WTC11 (cell line): ENCODE measurements around the gene SMAD2. TPM values are rescaled to one million over a fixed set of nuclear protein-coding genes. Genes with fewer than 3 reads are reported as not detected.

Source experiments
- ATAC-seq: fragments of 200-7000 bp; cut with Tn5 transposase; 2 replicates; pipeline ENCODE4 v1.10.0; 2021; ENCODE audit warnings: mild to moderate bottlenecking, moderate library complexity
- CTCF ChIA-PET: fragments of 300-600 bp; sonication (Branson Sonifier 250); formaldehyde crosslinking; loops from one replicate; lab custom pipeline; 2021; ENCODE audit warnings: antibody characterized with exemption; lab: Charles Lee
- POLR2A ChIA-PET: fragments of 350-600 bp; sonication (Branson Sonifier 250); formaldehyde crosslinking; loops from one replicate; lab custom pipeline; 2021; ENCODE audit warnings: antibody characterized with exemption; lab: Charles Lee
- DNase-seq: peaks from one replicate; pipeline ENCODE4 v3.0.0; 2021; ENCODE audit warnings: low spot score
- H3K27ac Mint-ChIP-seq: 2 replicates; pipeline ENCODE4 v1.8.0; 2021; ENCODE audit warnings: mixed read lengths
- H3K27me3 Mint-ChIP-seq: 2 replicates; pipeline ENCODE4 v1.8.0; 2021; ENCODE audit warnings: low read depth, mild to moderate bottlenecking, moderate library complexity, mixed read lengths
- H3K36me3 Mint-ChIP-seq: 2 replicates; pipeline ENCODE4 v1.8.0; 2021; ENCODE audit warnings: mixed read lengths
- H3K4me1 Mint-ChIP-seq: 2 replicates; pipeline ENCODE4 v1.8.0; 2022; ENCODE audit warnings: mixed read lengths
- H3K4me3 Mint-ChIP-seq: 2 replicates; pipeline ENCODE4 v1.8.0; 2021; ENCODE audit warnings: mild to moderate bottlenecking, moderate library complexity, mixed read lengths
- H3K9me3 Mint-ChIP-seq: 2 replicates; pipeline ENCODE4 v1.8.0; 2021; ENCODE audit warnings: mixed read lengths
- CREM ChIP-seq: sonication (generic); formaldehyde crosslinking; IDR thresholded peaks from 2 replicates; pipeline ENCODE4 v1.8.1; 2022; ENCODE audit warnings: mild to moderate bottlenecking, missing genetic modification reagents, moderate library complexity
- FOXK1 ChIP-seq: sonication (generic); formaldehyde crosslinking; IDR thresholded peaks from 2 replicates; pipeline ENCODE4 v1.8.0; 2022; ENCODE audit warnings: mild to moderate bottlenecking, moderate library complexity, missing genetic modification reagents
- FOXP1 ChIP-seq: sonication (generic); formaldehyde crosslinking; IDR thresholded peaks from 2 replicates; pipeline ENCODE4 v1.8.0; 2022; ENCODE audit warnings: missing genetic modification reagents, mild to moderate bottlenecking, moderate library complexity, borderline replicate concordance
- FOXP4 ChIP-seq: sonication (generic); formaldehyde crosslinking; IDR thresholded peaks from 2 replicates; pipeline ENCODE4 v1.8.0; 2022; ENCODE audit warnings: mild to moderate bottlenecking, missing genetic modification reagents
- GRHL2 ChIP-seq: fragments of 250-450 bp; sonication (Bioruptor Pico); IDR thresholded peaks from 2 replicates; pipeline ENCODE4 v1.8.0; 2022; ENCODE audit warnings: mild to moderate bottlenecking, moderate library complexity; ENCODE audit not compliant: insufficient replicate concordance, severe bottlenecking
- HMGA2 ChIP-seq: fragments of 250-450 bp; sonication (Bioruptor Pico); IDR thresholded peaks from 2 replicates; pipeline ENCODE4 v1.4.0; 2021; ENCODE audit warnings: mild to moderate bottlenecking, moderate library complexity
- JUN ChIP-seq: sonication (generic); formaldehyde crosslinking; IDR thresholded peaks from 2 replicates; pipeline ENCODE4 v1.8.0; 2023; ENCODE audit warnings: mild to moderate bottlenecking, missing genetic modification reagents
- NFE2L1 ChIP-seq: sonication (generic); formaldehyde crosslinking; IDR thresholded peaks from 2 replicates; pipeline ENCODE4 v1.8.1; 2023; ENCODE audit warnings: missing genetic modification reagents
- OVOL2 ChIP-seq: fragments of 250-450 bp; sonication (Bioruptor Pico); IDR thresholded peaks from 2 replicates; pipeline ENCODE4 v1.9.0; 2021; ENCODE audit warnings: mild to moderate bottlenecking, borderline replicate concordance
- PRRX2 ChIP-seq: fragments of 250-450 bp; sonication (Bioruptor Pico); IDR thresholded peaks from 2 replicates; pipeline ENCODE4 v1.8.0; 2021; ENCODE audit warnings: mild to moderate bottlenecking
- ZNF121 ChIP-seq: sonication (generic); formaldehyde crosslinking; IDR thresholded peaks from 2 replicates; pipeline ENCODE4 v1.8.0; 2023; ENCODE audit warnings: missing genetic modification reagents
- ZNF138 ChIP-seq: sonication (generic); formaldehyde crosslinking; conservative IDR thresholded peaks from 2 replicates; pipeline ENCODE4 v1.8.1; 2022; ENCODE audit warnings: mild to moderate bottlenecking, moderate library complexity, missing genetic modification reagents
- ZNF263 ChIP-seq: sonication (generic); formaldehyde crosslinking; IDR thresholded peaks from 2 replicates; pipeline ENCODE4 v1.8.1; 2022; ENCODE audit warnings: low read depth, mild to moderate bottlenecking, moderate library complexity, missing genetic modification reagents
- total RNA-seq: library from RNA; stranded (reverse); gene quantifications from 3 replicates; pipeline ENCODE4 v1.2.3, GENCODE V29; 2021
- TF ChIP-seq, protein P1 (sequence below): sonication (generic); formaldehyde crosslinking; IDR thresholded peaks from 2 replicates; pipeline ENCODE4 v1.8.0; 2023; ENCODE audit warnings: missing genetic modification reagents
- TF ChIP-seq, protein P2 (sequence below): sonication (generic); formaldehyde crosslinking; IDR thresholded peaks from 2 replicates; pipeline ENCODE4 v1.8.1; 2022; ENCODE audit warnings: mild to moderate bottlenecking, missing genetic modification reagents, moderate library complexity, borderline replicate concordance
- TF ChIP-seq, protein P3 (sequence below): sonication (generic); formaldehyde crosslinking; IDR thresholded peaks from 2 replicates; pipeline ENCODE4 v1.8.1; 2022; ENCODE audit warnings: low read depth, mild to moderate bottlenecking, moderate library complexity, missing genetic modification reagents, borderline replicate concordance
- TF ChIP-seq, protein P4 (sequence below): sonication (generic); formaldehyde crosslinking; IDR thresholded peaks from 2 replicates; pipeline ENCODE4 v1.8.0; 2022; ENCODE audit warnings: missing genetic modification reagents
- TF ChIP-seq, protein P5 (sequence below): sonication (generic); formaldehyde crosslinking; IDR thresholded peaks from 2 replicates; pipeline ENCODE4 v1.8.0; 2023; ENCODE audit warnings: mild to moderate bottlenecking, missing genetic modification reagents

Gene SMAD2
- total RNA-seq, 1 experiment from 2014 or later = 104 TPM

DNA sequence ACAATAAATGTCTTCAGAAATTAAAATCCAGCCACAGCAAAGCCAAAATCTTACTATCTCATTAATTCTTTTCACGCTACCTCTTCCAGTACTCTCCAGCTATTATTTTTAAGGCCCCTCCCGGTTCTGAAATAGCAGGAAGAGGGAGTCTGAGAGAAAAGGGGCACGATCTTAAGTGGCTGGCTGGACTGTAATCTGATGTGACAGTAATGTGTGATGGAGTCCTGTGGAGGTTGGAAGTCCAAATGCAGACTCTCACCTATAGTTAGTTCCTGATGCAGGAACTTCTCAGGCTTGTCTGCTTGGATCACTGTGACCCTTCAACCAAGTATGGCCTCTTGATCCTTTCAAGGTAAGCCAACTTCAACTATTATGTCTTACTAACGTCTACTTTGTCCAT is 43.2 kb downstream of the SMAD2 start:
- Mint-ChIP-seq H3K4me3 (no peak overlapping the region), H3K27me3 (no peaks in the 10 kb centered on the region), H3K9me3 (no peaks in the 10 kb centered on the region), H3K36me3 (peaks cover 20% of the 10 kb centered on the region), H3K4me1 (peaks cover 9% of the 10 kb centered on the region), H3K27ac (peak overlapping the region; percentile 35; the same call in 1 of the 2 replicates)
- no peak for ATAC-seq
- ChIA-PET CTCF (interaction anchor here (0.7 kb wide), 1 partner anchor 13 kb away, joined by 3 read pairs; no protein-coding TSS in a partner anchor), POLR2A (no interaction called here)
- no peak for DNase-seq
- TF ChIP-seq PRRX2 = no peak
- TF ChIP-seq ZNF263 = no peak
- TF ChIP-seq FOXP4 (CRISPR knock-in tag) = no peak
- no peak for TF ChIP-seq FOXK1
- TF ChIP-seq, protein P1, sequence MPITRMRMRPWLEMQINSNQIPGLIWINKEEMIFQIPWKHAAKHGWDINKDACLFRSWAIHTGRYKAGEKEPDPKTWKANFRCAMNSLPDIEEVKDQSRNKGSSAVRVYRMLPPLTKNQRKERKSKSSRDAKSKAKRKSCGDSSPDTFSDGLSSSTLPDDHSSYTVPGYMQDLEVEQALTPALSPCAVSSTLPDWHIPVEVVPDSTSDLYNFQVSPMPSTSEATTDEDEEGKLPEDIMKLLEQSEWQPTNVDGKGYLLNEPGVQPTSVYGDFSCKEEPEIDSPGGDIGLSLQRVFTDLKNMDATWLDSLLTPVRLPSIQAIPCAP (CRISPR knock-in tag) = no peak
- no peak for TF ChIP-seq CREM (CRISPR knock-in tag)
- TF ChIP-seq, protein P2, sequence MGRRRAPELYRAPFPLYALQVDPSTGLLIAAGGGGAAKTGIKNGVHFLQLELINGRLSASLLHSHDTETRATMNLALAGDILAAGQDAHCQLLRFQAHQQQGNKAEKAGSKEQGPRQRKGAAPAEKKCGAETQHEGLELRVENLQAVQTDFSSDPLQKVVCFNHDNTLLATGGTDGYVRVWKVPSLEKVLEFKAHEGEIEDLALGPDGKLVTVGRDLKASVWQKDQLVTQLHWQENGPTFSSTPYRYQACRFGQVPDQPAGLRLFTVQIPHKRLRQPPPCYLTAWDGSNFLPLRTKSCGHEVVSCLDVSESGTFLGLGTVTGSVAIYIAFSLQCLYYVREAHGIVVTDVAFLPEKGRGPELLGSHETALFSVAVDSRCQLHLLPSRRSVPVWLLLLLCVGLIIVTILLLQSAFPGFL (CRISPR knock-in tag) = no peak
- TF ChIP-seq ZNF138 (CRISPR knock-in tag) = no peak
- no peak for TF ChIP-seq JUN (CRISPR knock-in tag)

DNA sequence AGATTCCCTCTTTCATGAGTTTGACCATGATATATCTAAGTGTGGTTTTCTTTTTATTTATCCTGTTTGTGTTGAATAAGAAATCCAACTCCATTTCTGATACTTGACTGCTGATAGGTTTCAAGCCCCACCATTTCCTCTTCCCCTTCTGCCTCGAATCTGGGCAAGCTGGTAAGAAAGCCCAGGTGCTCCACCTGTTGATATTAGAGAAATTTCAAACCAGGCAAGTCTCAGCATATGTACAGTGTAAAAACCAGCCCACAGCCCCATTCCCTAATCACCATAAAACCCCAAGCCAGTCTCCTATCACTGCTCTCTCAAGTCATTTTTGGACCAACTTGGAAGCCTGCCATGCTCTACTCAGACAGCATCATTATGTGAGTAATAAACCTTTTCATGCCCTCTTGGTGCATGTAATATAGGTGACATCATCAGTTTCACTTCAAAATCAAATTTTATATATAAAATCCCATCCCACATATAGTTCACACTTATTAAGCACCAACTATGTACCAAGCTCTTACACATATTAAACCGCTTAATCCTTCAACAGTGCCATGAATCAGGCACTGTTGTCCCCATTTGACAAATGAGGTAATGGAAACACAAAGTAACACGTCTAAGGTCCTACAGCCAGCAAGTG is 46.6 kb downstream of the SMAD2 start:
- no peak for DNase-seq
- POLR2A ChIA-PET = no interaction called here
- Mint-ChIP-seq H3K27ac (peak overlapping the region; percentile 60), H3K27me3 (no peaks in the 10 kb centered on the region)
- CTCF ChIA-PET = interaction anchor here (1.4 kb wide), 1 partner anchor 108 kb away, joined by 3 read pairs; no protein-coding TSS in a partner anchor
- no peak for ATAC-seq
- TF ChIP-seq, protein P3, sequence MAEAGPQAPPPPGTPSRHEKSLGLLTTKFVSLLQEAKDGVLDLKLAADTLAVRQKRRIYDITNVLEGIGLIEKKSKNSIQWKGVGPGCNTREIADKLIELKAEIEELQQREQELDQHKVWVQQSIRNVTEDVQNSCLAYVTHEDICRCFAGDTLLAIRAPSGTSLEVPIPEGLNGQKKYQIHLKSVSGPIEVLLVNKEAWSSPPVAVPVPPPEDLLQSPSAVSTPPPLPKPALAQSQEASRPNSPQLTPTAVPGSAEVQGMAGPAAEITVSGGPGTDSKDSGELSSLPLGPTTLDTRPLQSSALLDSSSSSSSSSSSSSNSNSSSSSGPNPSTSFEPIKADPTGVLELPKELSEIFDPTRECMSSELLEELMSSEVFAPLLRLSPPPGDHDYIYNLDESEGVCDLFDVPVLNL (CRISPR knock-in tag) = no peak
- TF ChIP-seq, protein P4, sequence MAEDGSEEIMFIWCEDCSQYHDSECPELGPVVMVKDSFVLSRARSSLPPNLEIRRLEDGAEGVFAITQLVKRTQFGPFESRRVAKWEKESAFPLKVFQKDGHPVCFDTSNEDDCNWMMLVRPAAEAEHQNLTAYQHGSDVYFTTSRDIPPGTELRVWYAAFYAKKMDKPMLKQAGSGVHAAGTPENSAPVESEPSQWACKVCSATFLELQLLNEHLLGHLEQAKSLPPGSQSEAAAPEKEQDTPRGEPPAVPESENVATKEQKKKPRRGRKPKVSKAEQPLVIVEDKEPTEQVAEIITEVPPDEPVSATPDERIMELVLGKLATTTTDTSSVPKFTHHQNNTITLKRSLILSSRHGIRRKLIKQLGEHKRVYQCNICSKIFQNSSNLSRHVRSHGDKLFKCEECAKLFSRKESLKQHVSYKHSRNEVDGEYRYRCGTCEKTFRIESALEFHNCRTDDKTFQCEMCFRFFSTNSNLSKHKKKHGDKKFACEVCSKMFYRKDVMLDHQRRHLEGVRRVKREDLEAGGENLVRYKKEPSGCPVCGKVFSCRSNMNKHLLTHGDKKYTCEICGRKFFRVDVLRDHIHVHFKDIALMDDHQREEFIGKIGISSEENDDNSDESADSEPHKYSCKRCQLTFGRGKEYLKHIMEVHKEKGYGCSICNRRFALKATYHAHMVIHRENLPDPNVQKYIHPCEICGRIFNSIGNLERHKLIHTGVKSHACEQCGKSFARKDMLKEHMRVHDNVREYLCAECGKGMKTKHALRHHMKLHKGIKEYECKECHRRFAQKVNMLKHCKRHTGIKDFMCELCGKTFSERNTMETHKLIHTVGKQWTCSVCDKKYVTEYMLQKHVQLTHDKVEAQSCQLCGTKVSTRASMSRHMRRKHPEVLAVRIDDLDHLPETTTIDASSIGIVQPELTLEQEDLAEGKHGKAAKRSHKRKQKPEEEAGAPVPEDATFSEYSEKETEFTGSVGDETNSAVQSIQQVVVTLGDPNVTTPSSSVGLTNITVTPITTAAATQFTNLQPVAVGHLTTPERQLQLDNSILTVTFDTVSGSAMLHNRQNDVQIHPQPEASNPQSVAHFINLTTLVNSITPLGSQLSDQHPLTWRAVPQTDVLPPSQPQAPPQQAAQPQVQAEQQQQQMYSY (CRISPR knock-in tag) = no peak
- TF ChIP-seq NFE2L1 (CRISPR knock-in tag) (no peak), ZNF138 (CRISPR knock-in tag) (no peak), FOXP4 (CRISPR knock-in tag) (no peak), HMGA2 (CRISPR knock-in tag) (no peak), ZNF121 (CRISPR knock-in tag) (no peak), GRHL2 (no peak), FOXP1 (no peak), OVOL2 (CRISPR knock-in tag) (no peak)
- TF ChIP-seq, protein P5, sequence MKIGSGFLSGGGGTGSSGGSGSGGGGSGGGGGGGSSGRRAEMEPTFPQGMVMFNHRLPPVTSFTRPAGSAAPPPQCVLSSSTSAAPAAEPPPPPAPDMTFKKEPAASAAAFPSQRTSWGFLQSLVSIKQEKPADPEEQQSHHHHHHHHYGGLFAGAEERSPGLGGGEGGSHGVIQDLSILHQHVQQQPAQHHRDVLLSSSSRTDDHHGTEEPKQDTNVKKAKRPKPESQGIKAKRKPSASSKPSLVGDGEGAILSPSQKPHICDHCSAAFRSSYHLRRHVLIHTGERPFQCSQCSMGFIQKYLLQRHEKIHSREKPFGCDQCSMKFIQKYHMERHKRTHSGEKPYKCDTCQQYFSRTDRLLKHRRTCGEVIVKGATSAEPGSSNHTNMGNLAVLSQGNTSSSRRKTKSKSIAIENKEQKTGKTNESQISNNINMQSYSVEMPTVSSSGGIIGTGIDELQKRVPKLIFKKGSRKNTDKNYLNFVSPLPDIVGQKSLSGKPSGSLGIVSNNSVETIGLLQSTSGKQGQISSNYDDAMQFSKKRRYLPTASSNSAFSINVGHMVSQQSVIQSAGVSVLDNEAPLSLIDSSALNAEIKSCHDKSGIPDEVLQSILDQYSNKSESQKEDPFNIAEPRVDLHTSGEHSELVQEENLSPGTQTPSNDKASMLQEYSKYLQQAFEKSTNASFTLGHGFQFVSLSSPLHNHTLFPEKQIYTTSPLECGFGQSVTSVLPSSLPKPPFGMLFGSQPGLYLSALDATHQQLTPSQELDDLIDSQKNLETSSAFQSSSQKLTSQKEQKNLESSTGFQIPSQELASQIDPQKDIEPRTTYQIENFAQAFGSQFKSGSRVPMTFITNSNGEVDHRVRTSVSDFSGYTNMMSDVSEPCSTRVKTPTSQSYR = no peak
- TF ChIP-seq, all 79 proteins: peak for 0
- Mint-ChIP-seq H3K4me1 (peaks cover 12% of the 10 kb centered on the region), H3K9me3 (no peaks in the 10 kb centered on the region), H3K4me3 (no peak overlapping the region), H3K36me3 (peaks cover 22% of the 10 kb centered on the region)
